ENCODE results near the gene NMT1.

NMT1 gene

DNA sequence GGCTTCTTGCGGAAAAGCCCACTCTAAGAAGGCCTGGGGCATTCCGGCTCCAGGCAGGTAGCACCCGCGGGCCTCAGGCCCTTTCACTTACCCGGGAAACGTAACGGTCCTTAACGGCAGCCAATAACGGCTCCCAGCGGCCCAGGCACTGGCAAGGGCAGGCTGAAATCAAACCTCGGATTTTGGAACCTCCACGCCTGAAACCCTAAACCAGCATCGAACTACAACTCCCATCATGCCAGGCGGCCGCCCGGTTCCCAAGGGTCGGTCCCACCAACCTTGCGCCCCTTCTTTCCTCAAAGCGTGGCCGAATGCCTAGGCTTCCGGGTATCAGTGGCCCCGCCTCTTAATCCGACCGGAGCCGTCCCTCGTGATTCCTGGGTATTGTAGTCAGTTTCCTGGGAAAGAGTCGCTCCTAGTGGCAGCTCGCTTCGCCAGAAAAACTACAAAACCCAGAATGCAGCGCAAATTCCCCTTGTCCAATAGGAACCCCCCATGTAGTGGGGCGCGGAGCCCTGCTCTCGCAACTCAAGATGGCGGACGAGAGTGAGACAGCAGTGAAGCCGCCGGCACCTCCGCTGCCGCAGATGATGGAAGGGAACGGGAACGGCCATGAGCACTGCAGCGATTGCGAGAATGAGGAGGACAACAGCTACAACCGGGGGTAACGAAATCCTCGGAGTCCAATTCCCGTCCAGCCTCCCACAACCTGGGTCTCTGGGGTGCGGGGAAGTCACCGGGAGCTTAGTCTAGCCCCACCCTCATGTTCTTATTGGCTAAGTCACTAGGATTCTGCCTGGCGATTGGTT lies at the start of gene NMT1:
TSS of gene NMT1 (plus strand) at position 521 of the 809 bp plus-strand sequence. CDS start at position 534, 13 bp downstream.
- DNase-seq = peak; percentile 100

DNA sequence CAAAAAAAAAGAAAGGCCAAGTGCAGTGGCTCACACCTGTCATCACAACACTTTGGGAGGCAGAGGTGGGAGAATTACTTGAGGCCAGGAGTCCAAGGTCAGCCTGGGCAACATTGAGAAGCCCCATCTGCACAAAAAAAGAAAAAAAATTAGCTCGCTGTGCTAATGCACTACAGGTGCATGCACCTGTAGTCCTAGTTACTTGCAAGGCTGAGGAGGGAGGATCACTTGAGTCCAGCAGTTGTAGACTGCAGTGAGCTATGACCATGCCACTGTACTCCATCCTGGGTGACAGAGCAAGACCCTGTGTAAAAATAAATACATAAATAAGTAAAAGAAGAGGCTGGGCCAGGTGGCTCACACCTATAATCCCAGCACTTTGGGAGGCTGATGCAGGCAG lies 49.4 kb upstream of the NMT1 start:
- no peak for DNase-seq

DNA sequence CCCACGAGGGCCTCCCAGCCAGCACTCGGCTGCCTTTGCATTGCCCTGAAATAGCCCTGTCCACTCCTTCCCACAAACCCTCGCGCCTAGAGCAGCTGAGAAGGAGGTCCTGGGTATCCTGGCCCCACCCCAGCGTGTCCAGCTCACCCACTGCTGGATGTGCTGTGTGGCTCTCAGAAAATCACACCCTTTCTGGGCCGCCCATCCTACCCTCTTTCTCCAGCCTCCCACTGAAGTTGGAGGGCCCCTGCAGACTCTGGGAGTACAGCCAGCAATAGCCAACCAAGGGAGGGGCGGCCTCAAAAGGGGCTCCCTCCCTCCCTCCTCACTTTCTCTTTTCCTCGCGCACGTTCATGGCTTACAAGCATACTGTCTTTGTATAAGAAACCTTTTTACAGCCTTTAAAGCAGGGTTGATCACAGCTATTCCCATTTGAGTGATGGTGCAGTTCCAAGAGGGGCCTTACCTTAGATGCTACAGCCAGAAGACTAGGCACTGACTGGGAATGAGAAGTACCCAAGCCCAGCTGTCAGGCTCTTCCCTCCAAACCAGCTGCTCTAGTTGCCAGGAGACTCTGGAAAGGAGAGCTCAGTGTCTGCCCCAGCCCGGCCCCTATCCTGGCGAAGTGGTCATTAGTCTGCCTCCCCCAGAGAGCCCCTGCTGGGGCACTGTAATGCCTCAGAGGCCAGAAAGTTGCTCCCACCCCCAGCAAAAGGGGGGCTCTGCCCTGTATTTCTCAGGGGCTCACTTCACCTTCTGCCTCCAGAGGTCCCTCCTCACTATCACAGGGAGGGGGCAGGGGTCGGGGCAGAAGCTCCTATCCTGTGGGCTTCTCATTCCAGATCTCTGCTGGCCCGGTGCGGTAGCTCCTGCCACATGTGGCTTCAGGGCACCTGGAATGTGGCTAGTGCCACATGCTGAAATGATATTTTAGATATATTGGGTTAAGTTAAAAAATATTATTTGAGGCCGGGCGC lies 47.8 kb upstream of the NMT1 start:
- DNase-seq = peak; percentile 77

DNA sequence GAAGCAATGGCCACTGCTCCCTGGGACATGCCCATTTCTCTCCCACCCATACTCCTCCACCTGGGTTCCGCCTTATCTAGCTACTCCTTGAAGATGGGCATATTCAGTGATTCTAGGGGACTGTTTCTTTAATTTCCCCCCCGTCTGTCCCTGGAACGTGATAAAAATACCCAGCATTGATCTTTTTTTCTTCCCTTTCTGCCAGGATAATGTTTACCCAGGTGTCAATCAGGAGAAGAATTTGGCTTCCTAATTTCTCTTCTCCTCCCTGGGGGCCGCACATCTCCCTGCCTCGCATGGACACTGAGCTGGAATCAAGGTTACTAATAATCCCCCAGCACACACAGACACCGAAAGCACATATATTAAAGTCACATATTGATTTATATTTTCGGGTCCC lies 44.9 kb upstream of the NMT1 start:
- DNase-seq = no peak

DNA sequence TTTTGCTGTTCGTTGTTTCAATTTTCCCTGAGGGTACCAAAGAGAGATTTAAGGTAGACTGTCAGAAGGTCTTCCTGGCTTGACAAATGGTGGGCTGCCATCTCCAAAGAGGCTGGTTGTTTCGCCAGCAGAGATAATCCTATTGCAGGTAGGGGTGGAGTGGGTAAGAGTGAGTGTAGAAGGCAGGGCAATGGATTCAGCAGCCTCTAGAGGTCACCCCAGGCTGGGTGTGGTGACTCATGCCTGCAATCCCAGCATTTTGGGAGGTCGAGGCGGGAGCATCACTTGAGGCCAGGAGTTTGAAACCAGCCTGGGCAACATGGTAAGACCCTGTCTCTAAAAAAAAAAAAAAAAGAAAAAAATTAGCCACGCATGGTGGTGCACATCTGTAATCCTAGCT lies 44.3 kb upstream of the NMT1 start:
- DNase-seq = no peak

- DNase-seq = no peak
Measured at GRCh38 chr17:45018514-45018847, 42.6 kb upstream of the NMT1 start.

GRCh38 chr17:45018848-45019711 lies 42.0 kb upstream of the NMT1 start:
- DNase-seq = peak; percentile 58

DNA sequence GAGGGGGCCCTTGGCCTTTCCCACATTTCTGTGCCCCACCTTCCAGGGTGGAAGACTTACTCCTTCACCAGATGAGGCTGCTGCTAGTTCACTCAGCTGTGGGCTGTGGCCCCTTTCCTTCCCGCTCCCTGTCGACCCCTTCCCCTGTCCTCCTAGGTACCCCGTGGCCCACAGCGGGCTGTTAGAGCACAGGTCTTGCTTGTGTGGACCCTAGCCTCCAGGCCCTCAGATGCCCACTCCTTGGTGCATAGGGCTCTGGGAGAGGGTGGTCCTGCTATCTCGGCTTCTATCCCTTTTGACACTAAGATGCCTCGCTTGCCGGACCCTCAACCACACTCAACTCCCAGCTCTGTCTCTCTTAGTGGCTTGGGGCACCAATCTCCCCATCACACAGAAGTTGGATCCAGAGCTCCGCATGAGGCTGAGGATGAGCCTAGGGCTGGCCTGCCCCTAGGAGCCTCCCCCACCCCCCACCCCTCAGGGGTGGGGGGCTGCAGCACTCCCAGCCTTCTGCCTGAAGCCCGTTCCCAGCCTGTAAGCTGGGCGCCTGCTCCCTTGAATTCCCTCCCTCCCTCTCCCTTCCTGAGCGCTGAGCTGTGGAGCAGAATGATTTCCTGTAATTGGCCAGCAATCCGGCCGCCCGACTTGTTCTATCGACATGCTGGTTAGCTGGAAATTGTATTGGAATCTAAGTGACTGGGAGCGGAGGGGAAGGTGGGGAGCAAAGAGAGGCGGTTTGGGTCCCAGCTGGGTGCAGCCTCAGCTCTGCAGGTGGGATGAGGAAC lies 40.6 kb upstream of the NMT1 start:
- no peak for DNase-seq

DNA sequence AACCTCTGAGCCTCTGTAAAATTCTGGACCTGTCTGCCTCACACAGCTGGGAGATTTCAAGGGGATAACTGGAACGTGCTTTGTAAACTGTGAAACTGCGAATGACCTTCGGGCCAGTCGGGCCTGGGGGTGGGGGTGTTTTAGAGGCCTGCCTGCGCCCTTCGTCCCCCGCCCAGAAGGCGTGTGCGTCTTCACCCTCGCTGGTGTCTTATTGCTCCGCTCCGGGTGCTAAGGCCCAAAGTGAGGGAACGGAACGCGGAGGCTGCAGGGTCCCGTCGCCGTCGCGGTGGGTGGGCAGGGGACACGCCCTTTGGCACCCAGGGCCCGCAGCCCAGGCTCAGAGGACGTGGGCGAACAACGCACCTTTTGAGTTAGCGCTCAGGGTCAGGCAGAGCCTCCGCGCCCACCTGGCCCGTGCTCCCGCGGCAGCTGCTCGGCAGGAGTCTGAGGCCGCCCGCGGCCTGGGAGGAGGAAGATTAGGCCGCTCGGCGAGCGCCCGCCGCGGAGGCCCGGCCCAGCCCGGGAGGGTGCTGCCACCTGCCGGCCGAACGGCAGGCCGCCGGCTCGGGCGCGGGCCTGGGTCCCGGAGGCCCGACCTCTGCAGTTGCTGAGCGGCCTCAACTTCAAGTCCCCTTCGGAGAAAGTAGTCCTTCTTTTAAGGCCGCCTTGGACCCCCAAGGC lies 39.4 kb upstream of the NMT1 start:
- DNase-seq = peak; percentile 63

DNA sequence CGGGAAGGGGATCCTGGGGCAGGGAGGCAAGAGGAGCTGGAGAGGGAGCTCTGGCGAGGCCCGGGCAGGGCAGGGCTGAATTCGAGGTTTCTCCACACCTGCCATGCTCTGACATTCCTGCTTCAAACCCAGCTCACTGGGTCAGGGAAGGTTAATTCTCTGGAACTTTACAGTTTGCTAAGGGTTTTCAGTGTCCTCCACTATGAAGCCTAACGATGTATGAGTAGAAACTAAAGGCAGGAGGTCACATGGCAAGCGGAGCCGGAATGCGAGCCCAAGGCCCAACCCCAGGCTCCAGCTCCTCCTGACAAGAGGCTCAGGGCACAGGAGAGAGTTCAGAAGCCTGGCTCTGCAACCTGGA lies 38.8 kb upstream of the NMT1 start:
- DNase-seq = peak; percentile 52

- peak; percentile 98 for DNase-seq
Measured at GRCh38 chr17:45022655-45023339, 38.3 kb upstream of the NMT1 start.

DNA sequence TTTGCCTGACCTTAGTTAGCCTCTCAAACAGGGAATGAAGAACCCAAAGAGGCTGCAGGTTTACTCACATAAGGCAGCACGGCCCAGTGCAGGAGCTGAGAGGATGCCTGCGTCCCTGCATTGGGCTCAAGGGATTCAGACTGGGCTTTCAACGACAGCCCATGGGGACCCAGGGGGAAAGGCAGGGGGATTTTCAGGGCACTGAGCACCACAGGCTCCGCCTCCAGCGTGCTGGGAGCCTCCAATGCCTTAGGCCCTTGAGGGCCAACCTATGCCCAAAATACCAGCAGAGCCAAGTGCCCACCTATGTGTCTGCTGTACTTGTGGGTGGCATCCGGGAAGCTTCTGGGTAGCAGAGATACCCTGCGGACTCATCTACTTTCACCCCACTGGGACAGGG lies 32.0 kb upstream of the NMT1 start:
- no peak for DNase-seq

- no peak for DNase-seq
Measured at GRCh38 chr17:45029758-45030423, 31.2 kb upstream of the NMT1 start.

GRCh38 chr17:45030733-45031132 lies 30.4 kb upstream of the NMT1 start:
- DNase-seq = no peak

GRCh38 chr17:45031231-45032173 lies 29.6 kb upstream of the NMT1 start:
- DNase-seq = peak; percentile 61

GRCh38 chr17:45032174-45032541 lies 29.0 kb upstream of the NMT1 start:
- DNase-seq = no peak

- DNase-seq = no peak
Measured at GRCh38 chr17:45034599-45034998, 26.5 kb upstream of the NMT1 start.

- no peak for DNase-seq
Measured at GRCh38 chr17:45035848-45036247, 25.3 kb upstream of the NMT1 start.

GRCh38 chr17:45036691-45037090 lies 24.4 kb upstream of the NMT1 start:
- no peak for DNase-seq

Data from NCI-H2171 treated with DMSO at 0.1 percent for 48 hours (cell line).